A549 (cell line): ENCODE results near the gene CDH4.

ENCODE experiments used
- CHD2 ChIP-seq: fragments of 150-350 bp; IDR thresholded peaks from 2 replicates; pipeline ENCODE4 v1.6.1; 2014; ENCODE audit warnings: low read length; ENCODE audit not compliant: partially characterized antibody
- EP300 ChIP-seq, 2 experiments: fragments of >200 bp; sonication (Bioruptor Twin); formaldehyde crosslinking; IDR thresholded peaks; 2 replicates in 1 of 2; 3 replicates in 1 of 2; pipeline ENCODE4 v1.6.1; 2016 to 2017
- MAX ChIP-seq: IDR thresholded peaks from 2 replicates; pipeline ENCODE4 v1.6.1; 2012
- MAZ ChIP-seq: fragments of 150-350 bp; IDR thresholded peaks from 2 replicates; pipeline ENCODE4 v1.6.1; 2014; ENCODE audit warnings: antibody characterized with exemption, low read depth, low read length, borderline replicate concordance
- MYC ChIP-seq: IDR thresholded peaks from 2 replicates; pipeline ENCODE4 v1.6.1; 2012; ENCODE audit warnings: mild to moderate bottlenecking, inconsistent platforms, low read length, improper control_type of control experiment, borderline replicate concordance
- PHF8 ChIP-seq: fragments of 200-600 bp; sonication (generic); IDR thresholded peaks from 2 replicates; pipeline ENCODE4 v1.6.1; 2016; ENCODE audit warnings: low read depth, mild to moderate bottlenecking, antibody characterized with exemption, moderate library complexity, borderline replicate concordance
- POLR2A ChIP-seq: IDR thresholded peaks from 2 replicates; pipeline ENCODE4 v1.6.1; 2012; ENCODE audit warnings: mild to moderate bottlenecking, low read length
- RAD21 ChIP-seq, 2 experiments: fragments of >200 bp in 1 of 2; sonication (Bioruptor Twin) in 1 of 2; formaldehyde crosslinking in 1 of 2; IDR thresholded peaks in 1 of 2; conservative IDR thresholded peaks in 1 of 2; 2 replicates in 1 of 2; 3 replicates in 1 of 2; pipeline ENCODE4 v1.6.1; 2012 to 2018; ENCODE audit warnings: inconsistent platforms in 1 of 2
- RARB ChIP-seq: fragments of 250-450 bp; sonication (Bioruptor Pico); IDR thresholded peaks from 2 replicates; pipeline ENCODE4 v1.8.0; 2021; ENCODE audit warnings: mild to moderate bottlenecking, moderate library complexity
- RCOR1 ChIP-seq: fragments of 150-350 bp; IDR thresholded peaks from 2 replicates; pipeline ENCODE4 v1.6.1; 2014; ENCODE audit warnings: antibody characterized with exemption, low read length, low read depth
- SMC3 ChIP-seq: fragments of >200 bp; sonication (Bioruptor Twin); formaldehyde crosslinking; IDR thresholded peaks from 3 replicates; pipeline ENCODE4 v1.6.1; 2018; ENCODE audit warnings: inconsistent platforms
- TF ChIP-seq, protein P1 (sequence below): fragments of >200 bp; sonication (Bioruptor Twin); formaldehyde crosslinking; IDR thresholded peaks from 3 replicates; pipeline ENCODE4 v1.5.1; 2016
- TF ChIP-seq, protein P2 (sequence below): fragments of 150-350 bp; IDR thresholded peaks from 2 replicates; pipeline ENCODE4 v1.6.1; 2014; ENCODE audit warnings: low read depth, mild to moderate bottlenecking, low read length

GRCh38 chr20:61799928-61800327 lies 547.9 kb downstream of the CDH4 start:
- TF ChIP-seq RAD21 (conservative IDR thresholded peaks at IDR 0.05 in 1 of 2, IDR thresholded peaks at IDR 0.05 in 1 of 2) (no peak), RCOR1 (no peak), PHF8 (no peak), MAX (no peak), POLR2A (no peak), SMC3 (no peak), EP300 (IDR thresholded peaks at IDR 0.05) (no peak), MAZ (no peak), MYC (no peak), CHD2 (no peak), RARB (no peak)
- TF ChIP-seq, protein P1, sequence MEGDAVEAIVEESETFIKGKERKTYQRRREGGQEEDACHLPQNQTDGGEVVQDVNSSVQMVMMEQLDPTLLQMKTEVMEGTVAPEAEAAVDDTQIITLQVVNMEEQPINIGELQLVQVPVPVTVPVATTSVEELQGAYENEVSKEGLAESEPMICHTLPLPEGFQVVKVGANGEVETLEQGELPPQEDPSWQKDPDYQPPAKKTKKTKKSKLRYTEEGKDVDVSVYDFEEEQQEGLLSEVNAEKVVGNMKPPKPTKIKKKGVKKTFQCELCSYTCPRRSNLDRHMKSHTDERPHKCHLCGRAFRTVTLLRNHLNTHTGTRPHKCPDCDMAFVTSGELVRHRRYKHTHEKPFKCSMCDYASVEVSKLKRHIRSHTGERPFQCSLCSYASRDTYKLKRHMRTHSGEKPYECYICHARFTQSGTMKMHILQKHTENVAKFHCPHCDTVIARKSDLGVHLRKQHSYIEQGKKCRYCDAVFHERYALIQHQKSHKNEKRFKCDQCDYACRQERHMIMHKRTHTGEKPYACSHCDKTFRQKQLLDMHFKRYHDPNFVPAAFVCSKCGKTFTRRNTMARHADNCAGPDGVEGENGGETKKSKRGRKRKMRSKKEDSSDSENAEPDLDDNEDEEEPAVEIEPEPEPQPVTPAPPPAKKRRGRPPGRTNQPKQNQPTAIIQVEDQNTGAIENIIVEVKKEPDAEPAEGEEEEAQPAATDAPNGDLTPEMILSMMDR = no peak
- TF ChIP-seq, protein P2, sequence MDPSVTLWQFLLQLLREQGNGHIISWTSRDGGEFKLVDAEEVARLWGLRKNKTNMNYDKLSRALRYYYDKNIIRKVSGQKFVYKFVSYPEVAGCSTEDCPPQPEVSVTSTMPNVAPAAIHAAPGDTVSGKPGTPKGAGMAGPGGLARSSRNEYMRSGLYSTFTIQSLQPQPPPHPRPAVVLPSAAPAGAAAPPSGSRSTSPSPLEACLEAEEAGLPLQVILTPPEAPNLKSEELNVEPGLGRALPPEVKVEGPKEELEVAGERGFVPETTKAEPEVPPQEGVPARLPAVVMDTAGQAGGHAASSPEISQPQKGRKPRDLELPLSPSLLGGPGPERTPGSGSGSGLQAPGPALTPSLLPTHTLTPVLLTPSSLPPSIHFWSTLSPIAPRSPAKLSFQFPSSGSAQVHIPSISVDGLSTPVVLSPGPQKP = no peak
